Measurements from ENCODE around the gene ARTN. TPM values are rescaled to one million over a fixed set of nuclear protein-coding genes. Genes with fewer than 3 reads are reported as not detected.

ARTN gene
- total RNA-seq, 1 donor, result not detected

DNA sequence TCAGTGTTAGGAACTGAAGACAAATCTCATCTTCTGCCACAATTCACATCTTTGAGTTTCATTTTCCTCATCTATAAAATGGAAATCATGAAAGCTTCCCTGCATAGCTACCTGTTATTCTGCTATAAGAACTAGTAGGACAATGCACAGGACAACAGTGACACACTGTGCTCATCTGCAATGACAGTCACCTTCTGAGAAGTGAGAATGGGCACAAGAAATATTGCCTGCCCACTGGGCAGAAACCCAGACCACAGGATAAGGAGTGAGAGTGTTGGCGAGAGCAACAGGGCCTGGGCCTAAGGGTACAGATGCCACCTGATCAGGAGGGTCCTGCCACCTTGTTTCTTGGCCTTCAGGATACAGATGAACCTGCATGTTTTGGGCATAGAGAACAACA, 23.3 kb upstream of the ARTN start:
- Histone ChIP-seq H3K27me3 (ENCODE audit: insufficient read depth, low read length) (no peaks in the 10 kb centered on the region), H3K27ac (ENCODE audit: low read depth, low read length) (no peak overlapping the region), H2AFZ (ENCODE audit: low read length) (no peak overlapping the region), H3K9me3 (ENCODE audit: low read depth, low read length) (no peaks in the 10 kb centered on the region), H3K4me1 (ENCODE audit: insufficient read depth, low read length) (peaks cover 3% of the 10 kb centered on the region), H3K79me2 (ENCODE audit: insufficient read depth, low read length) (no peaks in the 10 kb centered on the region), H4K20me1 (ENCODE audit: insufficient read depth, low read length) (no peaks in the 10 kb centered on the region), H3K4me3 (ENCODE audit: insufficient read depth, low read length) (no peak overlapping the region), H3K36me3 (ENCODE audit: insufficient read depth, low read length) (peaks cover 3% of the 10 kb centered on the region), H3K4me2 (ENCODE audit: insufficient read depth, low read length) (no peak overlapping the region)
- TF ChIP-seq, protein P1, sequence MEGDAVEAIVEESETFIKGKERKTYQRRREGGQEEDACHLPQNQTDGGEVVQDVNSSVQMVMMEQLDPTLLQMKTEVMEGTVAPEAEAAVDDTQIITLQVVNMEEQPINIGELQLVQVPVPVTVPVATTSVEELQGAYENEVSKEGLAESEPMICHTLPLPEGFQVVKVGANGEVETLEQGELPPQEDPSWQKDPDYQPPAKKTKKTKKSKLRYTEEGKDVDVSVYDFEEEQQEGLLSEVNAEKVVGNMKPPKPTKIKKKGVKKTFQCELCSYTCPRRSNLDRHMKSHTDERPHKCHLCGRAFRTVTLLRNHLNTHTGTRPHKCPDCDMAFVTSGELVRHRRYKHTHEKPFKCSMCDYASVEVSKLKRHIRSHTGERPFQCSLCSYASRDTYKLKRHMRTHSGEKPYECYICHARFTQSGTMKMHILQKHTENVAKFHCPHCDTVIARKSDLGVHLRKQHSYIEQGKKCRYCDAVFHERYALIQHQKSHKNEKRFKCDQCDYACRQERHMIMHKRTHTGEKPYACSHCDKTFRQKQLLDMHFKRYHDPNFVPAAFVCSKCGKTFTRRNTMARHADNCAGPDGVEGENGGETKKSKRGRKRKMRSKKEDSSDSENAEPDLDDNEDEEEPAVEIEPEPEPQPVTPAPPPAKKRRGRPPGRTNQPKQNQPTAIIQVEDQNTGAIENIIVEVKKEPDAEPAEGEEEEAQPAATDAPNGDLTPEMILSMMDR (IDR thresholded peaks at IDR 0.05; ENCODE audit: extremely low read depth, low read depth, low read length), result no peak
- no peak for DNase-seq (ENCODE audit: insufficient read length, low spot score, missing footprints)

DNA sequence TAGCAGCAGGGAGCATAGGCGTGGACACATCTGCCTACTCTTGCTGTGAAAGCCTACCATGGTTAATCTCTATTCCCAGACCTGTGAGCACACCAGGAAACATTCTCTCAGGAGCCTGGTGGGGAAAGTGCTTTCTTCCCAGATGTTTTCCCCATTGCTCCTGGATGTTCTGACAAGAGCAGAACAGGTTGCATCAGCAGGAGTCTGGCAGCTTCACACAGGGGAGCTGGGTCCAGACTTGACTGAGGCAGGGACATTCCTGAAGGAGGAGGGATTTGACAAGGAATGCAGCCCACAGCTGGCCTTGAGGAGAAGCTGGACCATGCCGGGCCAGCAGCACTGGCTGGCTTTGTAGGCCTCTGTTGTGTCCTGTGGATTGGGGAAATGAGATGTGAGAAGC, 21.0 kb upstream of the ARTN start:
- Histone ChIP-seq H4K20me1 (ENCODE audit: insufficient read depth, low read length) (no peaks in the 10 kb centered on the region), H3K4me2 (ENCODE audit: insufficient read depth, low read length) (no peak overlapping the region), H3K27ac (ENCODE audit: low read depth, low read length) (no peak overlapping the region), H3K4me3 (ENCODE audit: insufficient read depth, low read length) (no peak overlapping the region), H2AFZ (ENCODE audit: low read length) (no peak overlapping the region), H3K36me3 (ENCODE audit: insufficient read depth, low read length) (peaks cover 3% of the 10 kb centered on the region), H3K79me2 (ENCODE audit: insufficient read depth, low read length) (no peaks in the 10 kb centered on the region), H3K27me3 (ENCODE audit: insufficient read depth, low read length) (no peaks in the 10 kb centered on the region), H3K4me1 (ENCODE audit: insufficient read depth, low read length) (peaks cover 3% of the 10 kb centered on the region), H3K9me3 (ENCODE audit: low read depth, low read length) (no peaks in the 10 kb centered on the region)
- no peak for DNase-seq (ENCODE audit: insufficient read length, low spot score, missing footprints)
- TF ChIP-seq, protein P1 (IDR thresholded peaks at IDR 0.05; ENCODE audit: extremely low read depth, low read depth, low read length), result no peak

- no peak for DNase-seq (ENCODE audit: insufficient read length, low spot score, missing footprints)
- H2AFZ ChIP-seq (ENCODE audit: low read length), result no peak overlapping the region
Measured at GRCh38 chr1:43913051-43913501, 20.5 kb upstream of the ARTN start.

DNA sequence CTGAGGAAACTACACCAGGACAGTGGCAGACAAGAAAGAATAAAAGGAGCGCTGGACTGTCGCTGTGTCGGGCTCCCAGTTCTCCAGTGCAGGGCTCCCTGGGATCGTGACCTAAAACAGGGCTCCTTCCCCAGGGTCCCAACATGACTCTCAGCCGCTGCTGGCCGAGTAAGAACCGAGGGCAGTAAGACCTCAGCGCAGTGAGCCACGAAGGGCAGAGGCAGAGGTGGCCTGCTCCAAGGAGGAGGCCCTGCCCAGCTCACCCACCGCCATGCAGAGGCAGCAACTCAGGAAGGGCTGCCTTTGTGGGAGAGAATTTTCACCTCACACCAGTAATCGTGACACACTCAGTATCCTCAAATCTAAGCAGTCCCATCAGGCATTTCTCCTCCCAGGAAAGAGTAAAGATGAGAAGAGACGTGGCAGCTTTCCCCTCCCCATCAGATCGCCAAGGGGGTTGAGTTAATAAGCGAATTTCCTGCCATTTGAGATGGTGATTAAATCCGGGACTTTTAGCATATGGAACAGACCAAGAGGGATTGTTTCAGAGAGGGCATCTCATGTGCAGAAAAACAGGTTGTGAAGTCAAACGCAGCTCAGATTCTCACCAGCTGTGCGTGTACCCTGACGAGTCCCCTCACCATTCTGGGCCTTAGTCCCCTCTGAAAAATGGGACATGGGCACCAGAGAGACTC, 19.8 kb upstream of the ARTN start:
- H3K79me2 ChIP-seq (ENCODE audit: insufficient read depth, low read length), result no peaks in the 10 kb centered on the region
- H3K27me3 ChIP-seq (ENCODE audit: insufficient read depth, low read length), result no peaks in the 10 kb centered on the region
- H3K27ac ChIP-seq (ENCODE audit: low read depth, low read length), result no peak overlapping the region
- H3K4me1 ChIP-seq (ENCODE audit: insufficient read depth, low read length), result peaks cover 3% of the 10 kb centered on the region
- no peaks in the 10 kb centered on the region for H4K20me1 ChIP-seq (ENCODE audit: insufficient read depth, low read length)
- TF ChIP-seq, protein P1 (IDR thresholded peaks at IDR 0.05; ENCODE audit: extremely low read depth, low read depth, low read length), result no peak
- H2AFZ ChIP-seq (ENCODE audit: low read length), result no peak overlapping the region
- H3K4me2 ChIP-seq (ENCODE audit: insufficient read depth, low read length), result no peak overlapping the region
- no peak overlapping the region for H3K4me3 ChIP-seq (ENCODE audit: insufficient read depth, low read length)
- DNase-seq (ENCODE audit: insufficient read length, low spot score, missing footprints), result no peak
- H3K9me3 ChIP-seq (ENCODE audit: low read depth, low read length), result no peaks in the 10 kb centered on the region
- peaks cover 3% of the 10 kb centered on the region for H3K36me3 ChIP-seq (ENCODE audit: insufficient read depth, low read length)

More at GRCh38 chr1:43913051-43913501, 20.5 kb upstream of the ARTN start:
- no peaks in the 10 kb centered on the region for H4K20me1 ChIP-seq (ENCODE audit: insufficient read depth, low read length)
- peaks cover 3% of the 10 kb centered on the region for H3K36me3 ChIP-seq (ENCODE audit: insufficient read depth, low read length)
- no peak overlapping the region for H3K27ac ChIP-seq (ENCODE audit: low read depth, low read length)
- no peaks in the 10 kb centered on the region for H3K9me3 ChIP-seq (ENCODE audit: low read depth, low read length)
- no peak overlapping the region for H3K4me3 ChIP-seq (ENCODE audit: insufficient read depth, low read length)
- no peak overlapping the region for H3K4me2 ChIP-seq (ENCODE audit: insufficient read depth, low read length)
- no peaks in the 10 kb centered on the region for H3K27me3 ChIP-seq (ENCODE audit: insufficient read depth, low read length)
- no peaks in the 10 kb centered on the region for H3K79me2 ChIP-seq (ENCODE audit: insufficient read depth, low read length)
- TF ChIP-seq, protein P1 (IDR thresholded peaks at IDR 0.05; ENCODE audit: extremely low read depth, low read depth, low read length), result no peak
- H3K4me1 ChIP-seq (ENCODE audit: insufficient read depth, low read length), result peaks cover 3% of the 10 kb centered on the region
